ENCODE results near the gene FAM181A. TPM values are rescaled to one million over a fixed set of nuclear protein-coding genes. Genes with fewer than 3 reads are reported as not detected.
A peak's percentile ranks its signal among the peaks of the same experiment; 100 is the strongest.

FAM181A gene
- total and polyA plus RNA-seq, 9 donors = 0.37 to 4.9 (median 0.82) TPM; not detected in 4

DNA sequence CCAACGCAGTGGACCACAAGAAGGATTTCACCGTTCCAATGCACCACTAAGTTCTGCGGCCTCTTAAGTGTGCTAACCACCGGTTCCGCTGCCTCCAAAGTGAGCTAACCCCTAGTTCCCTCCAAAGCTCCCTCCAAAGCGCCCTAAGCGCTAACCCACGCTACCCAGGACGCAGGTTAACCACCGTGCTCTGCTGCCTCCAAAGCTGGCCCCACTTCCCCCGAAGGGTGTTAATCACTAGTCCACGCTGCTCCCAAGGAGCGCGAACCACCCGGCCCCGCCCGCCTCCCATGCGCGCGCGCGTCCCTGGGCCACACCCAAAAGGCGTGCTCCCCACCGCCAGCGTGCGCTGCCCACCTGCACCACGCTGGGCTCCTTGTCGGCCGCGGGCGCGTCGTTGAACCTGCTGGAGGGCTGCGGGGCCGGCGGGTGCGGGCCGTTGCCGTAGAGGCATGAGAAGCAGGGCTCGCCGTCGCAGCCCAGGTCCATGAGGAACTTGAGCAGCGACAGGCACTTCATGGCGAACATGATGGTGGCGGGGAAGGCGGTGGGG, 11.7 kb downstream of the FAM181A start:
- no peak for TF ChIP-seq EP300 (IDR thresholded peaks at IDR 0.05)
- Histone ChIP-seq H3K27ac (no peak overlapping the region), H3K36me3 (no peaks in the 10 kb centered on the region), H3K4me3 (no peak overlapping the region), H3K9me3 (peaks cover 0 to 4% of the 10 kb centered on the region in 2 donors), H3K4me1 (ENCODE audit: insufficient read depth) (no peaks in the 10 kb centered on the region), H3K27me3 (no peaks in the 10 kb centered on the region)
- 28 to 39% (median 30%) methylated on average over 39 to 46 of the region's 46 CpGs for WGBS, 3 donors
- no peak for DNase-seq
- intact Hi-C loops (cut with DNase I) = loop anchor here in 1 of 4 donors (2.0 kb wide), 1 partner anchor 64 kb away; no protein-coding TSS in a partner anchor

DNA sequence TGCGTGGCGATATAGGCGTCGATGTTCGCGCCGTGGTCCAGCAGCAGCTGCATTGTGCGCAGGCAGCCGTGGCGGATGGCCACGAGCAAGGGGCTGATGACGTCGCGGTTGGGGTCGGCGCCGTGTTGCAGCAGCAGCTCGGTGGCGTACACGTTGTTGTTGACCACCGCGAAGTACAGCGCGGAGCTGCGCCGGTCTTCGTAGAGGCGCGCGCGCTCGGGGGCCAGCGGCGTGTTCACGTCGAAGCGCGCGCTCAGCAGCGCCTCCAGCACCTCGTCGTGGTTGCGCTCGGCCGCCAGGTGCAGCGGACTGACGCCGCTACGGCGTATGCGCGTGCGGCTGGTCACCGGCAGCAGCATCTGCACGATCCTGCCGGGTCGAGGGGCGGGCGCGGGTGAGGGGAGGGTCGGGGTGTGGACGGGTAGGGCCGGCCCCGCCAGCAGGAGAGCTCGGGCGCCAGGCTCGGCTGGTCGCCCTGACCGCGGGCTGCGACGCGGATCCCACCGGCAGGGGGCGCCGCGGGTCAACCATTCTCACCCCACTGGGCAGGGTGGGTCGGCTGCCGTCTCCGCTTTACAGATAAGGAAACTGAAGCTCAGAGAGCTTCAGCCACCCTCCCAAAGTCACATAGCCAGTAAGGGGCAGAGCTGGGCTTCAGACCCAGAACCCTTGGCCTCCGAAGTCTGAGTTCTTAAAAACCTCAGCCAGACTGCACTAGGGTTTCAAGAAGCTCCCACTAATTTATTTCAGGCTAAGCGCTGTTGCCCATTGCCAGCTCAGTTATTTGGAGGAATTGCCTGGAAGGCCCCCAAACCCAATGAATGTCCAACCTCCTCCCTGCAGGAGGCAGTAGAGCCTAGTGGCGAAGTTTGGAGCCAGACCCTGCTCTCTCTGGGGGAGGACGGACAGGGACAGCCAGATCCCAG, 12.4 kb downstream of the FAM181A start:
- peak; percentile 18 to 73 (median 49) for DNase-seq
- Histone ChIP-seq H3K4me3 (peak overlapping the region; percentile 20), H3K36me3 (no peaks in the 10 kb centered on the region), H3K9me3 (peaks cover 0 to 4% of the 10 kb centered on the region in 2 donors), H3K27ac (no peak overlapping the region), H3K4me1 (ENCODE audit: insufficient read depth) (no peaks in the 10 kb centered on the region), H3K27me3 (no peaks in the 10 kb centered on the region)
- no peak for TF ChIP-seq POLR2A (IDR thresholded peaks at IDR 0.05)
- TF ChIP-seq, protein P1, sequence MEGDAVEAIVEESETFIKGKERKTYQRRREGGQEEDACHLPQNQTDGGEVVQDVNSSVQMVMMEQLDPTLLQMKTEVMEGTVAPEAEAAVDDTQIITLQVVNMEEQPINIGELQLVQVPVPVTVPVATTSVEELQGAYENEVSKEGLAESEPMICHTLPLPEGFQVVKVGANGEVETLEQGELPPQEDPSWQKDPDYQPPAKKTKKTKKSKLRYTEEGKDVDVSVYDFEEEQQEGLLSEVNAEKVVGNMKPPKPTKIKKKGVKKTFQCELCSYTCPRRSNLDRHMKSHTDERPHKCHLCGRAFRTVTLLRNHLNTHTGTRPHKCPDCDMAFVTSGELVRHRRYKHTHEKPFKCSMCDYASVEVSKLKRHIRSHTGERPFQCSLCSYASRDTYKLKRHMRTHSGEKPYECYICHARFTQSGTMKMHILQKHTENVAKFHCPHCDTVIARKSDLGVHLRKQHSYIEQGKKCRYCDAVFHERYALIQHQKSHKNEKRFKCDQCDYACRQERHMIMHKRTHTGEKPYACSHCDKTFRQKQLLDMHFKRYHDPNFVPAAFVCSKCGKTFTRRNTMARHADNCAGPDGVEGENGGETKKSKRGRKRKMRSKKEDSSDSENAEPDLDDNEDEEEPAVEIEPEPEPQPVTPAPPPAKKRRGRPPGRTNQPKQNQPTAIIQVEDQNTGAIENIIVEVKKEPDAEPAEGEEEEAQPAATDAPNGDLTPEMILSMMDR (IDR thresholded peaks at IDR 0.05) = peak in 2 of 3 donors; percentile 26 to 32
- no peak for TF ChIP-seq EP300 (IDR thresholded peaks at IDR 0.05)
- intact Hi-C loops (cut with DNase I) = loop anchor here in 1 of 4 donors (2.0 to 10.0 kb wide), 2 partner anchors 63 to 195 kb away; no protein-coding TSS in a partner anchor
- WGBS, 3 donors = 5 to 10% (median 9%) methylated on average over 63 to 84 of the region's 84 CpGs

DNA sequence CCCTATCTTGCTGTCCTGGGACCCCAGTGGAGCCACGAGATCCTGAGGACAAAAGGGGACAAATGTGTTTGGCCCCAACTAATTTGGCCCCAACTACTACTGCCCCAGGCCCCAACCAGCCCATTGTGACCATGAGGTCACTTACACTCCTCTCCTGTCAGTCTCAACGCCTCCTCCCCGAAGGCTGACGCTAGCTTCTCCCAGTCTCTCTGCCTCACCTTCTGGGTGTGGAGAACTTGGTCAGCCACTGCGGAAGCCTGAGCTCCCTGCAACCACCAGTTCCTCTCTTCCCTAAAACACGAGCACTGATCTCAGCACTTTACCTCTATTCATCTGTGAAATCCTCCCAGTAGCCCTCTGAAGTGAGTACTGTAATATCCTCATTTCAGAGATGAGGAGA, 13.3 kb downstream of the FAM181A start:
- DNase-seq = no peak

DNA sequence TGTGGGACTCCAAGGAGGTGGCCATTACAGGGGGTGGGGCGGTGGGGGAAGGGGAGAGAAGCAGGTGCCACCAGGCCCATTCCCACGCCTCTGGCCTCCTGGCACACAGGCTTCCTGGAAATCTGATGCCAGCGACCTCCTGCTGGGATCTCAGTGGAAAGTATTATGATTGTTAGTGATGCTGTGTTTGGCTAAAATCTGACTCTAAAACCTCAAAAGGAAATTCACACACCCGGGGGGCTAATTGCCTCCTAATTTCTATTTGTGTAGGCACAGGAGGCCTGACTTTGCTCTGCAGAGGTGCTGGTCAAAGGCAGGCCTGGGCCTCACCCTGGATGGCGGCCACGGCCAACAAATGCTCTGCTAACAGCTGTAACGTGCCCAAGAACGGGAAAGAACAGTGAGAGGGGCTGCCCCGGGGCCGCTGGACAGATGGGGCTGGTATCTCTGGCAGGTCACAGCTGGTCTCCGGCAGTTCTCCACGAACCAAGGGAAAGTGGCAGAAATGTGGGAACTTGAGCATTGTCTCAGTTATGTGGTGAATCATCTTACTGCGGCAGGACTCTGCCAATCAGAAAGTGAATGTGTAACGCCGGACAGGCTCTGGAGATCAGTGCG, 14.3 kb downstream of the FAM181A start:
- Histone ChIP-seq H3K4me3 (no peak overlapping the region), H3K27me3 (no peaks in the 10 kb centered on the region), H3K9me3 (peaks cover 0 to 4% of the 10 kb centered on the region in 2 donors), H3K4me1 (ENCODE audit: insufficient read depth) (no peaks in the 10 kb centered on the region), H3K27ac (no peak overlapping the region), H3K36me3 (no peaks in the 10 kb centered on the region)
- no peak for DNase-seq
- TF ChIP-seq, protein P1 (IDR thresholded peaks at IDR 0.05) = no peak
- no peak for TF ChIP-seq POLR2A (IDR thresholded peaks at IDR 0.05)
- no peak for TF ChIP-seq EP300 (IDR thresholded peaks at IDR 0.05)
- intact Hi-C loops (cut with DNase I) = loop anchor here in 1 of 4 donors (10.0 kb wide), 1 partner anchor 193 kb away; no protein-coding TSS in a partner anchor
- WGBS, 3 donors = 70 to 73% (median 71%) methylated on average over 16 of the region's 16 CpGs

More for the DNA sequence above, 13.3 kb downstream of the FAM181A start:
- TF ChIP-seq, protein P1 (IDR thresholded peaks at IDR 0.05) = no peak
- TF ChIP-seq EP300 (IDR thresholded peaks at IDR 0.05) (no peak), POLR2A (IDR thresholded peaks at IDR 0.05) (no peak)
- Histone ChIP-seq H3K4me1 (ENCODE audit: insufficient read depth) (no peaks in the 10 kb centered on the region), H3K27me3 (no peaks in the 10 kb centered on the region), H3K27ac (no peak overlapping the region), H3K9me3 (peaks cover 0 to 4% of the 10 kb centered on the region in 2 donors), H3K4me3 (no peak overlapping the region), H3K36me3 (no peaks in the 10 kb centered on the region)
- WGBS, 3 donors = 80 to 85% (median 85%) methylated on average over 6 of the region's 6 CpGs
- intact Hi-C loops (cut with DNase I) = loop anchor here in 1 of 4 donors (10.0 kb wide), 1 partner anchor 194 kb away; no protein-coding TSS in a partner anchor
